Spleen (tissue), 11 donors: ENCODE measurements around the gene ART3. TPM values are rescaled to one million over a fixed set of nuclear protein-coding genes. Genes with fewer than 3 reads are reported as not detected.

ENCODE experiments used
- DNase-seq: peaks from one replicate; pipeline ENCODE4 v3.0.0-alpha.2; 2020
- H3K27ac ChIP-seq, 8 donors: fragments of 200-600 bp; sonication (generic) in 7 of 8; 1 replicate in 4 of 8; 2 replicates in 4 of 8; pipeline versions ENCODE4 v1.5.0 to v1.8.0; 2016 to 2021; ENCODE audit warnings: inconsistent platforms in 4 of 8, mild to moderate bottlenecking in 4 of 8, moderate library complexity in 1 of 8
- H3K27me3 ChIP-seq, 7 donors: fragments of 200-600 bp; sonication (generic) in 6 of 7; replicated peaks in 1 of 7; 1 replicate in 4 of 7; 2 replicates in 3 of 7; pipeline versions ENCODE4 v1.5.0 to v1.8.0; 2016 to 2021; ENCODE audit warnings: inconsistent platforms in 3 of 7, mild to moderate bottlenecking in 1 of 7
- H3K36me3 ChIP-seq, 6 donors: fragments of 200-600 bp; sonication (generic) in 5 of 6; 1 replicate in 4 of 6; 2 replicates in 2 of 6; pipeline versions ENCODE4 v1.5.0 to v1.8.0; 2016 to 2021; ENCODE audit warnings: inconsistent platforms in 2 of 6
- H3K4me1 ChIP-seq, 6 donors: fragments of 200-600 bp; sonication (generic) in 5 of 6; 1 replicate in 3 of 6; 2 replicates in 3 of 6; pipeline versions ENCODE4 v1.5.0 to v1.8.0; 2016 to 2021; ENCODE audit warnings: inconsistent platforms in 3 of 6
- H3K4me3 ChIP-seq, 8 donors: fragments of 200-600 bp; sonication (generic) in 7 of 8; 1 replicate in 4 of 8; 2 replicates in 4 of 8; pipeline versions ENCODE4 v1.5.0 to v1.8.0; 2016 to 2021; ENCODE audit warnings: inconsistent platforms in 4 of 8, mild to moderate bottlenecking in 4 of 8, moderate library complexity in 2 of 8
- H3K9me3 ChIP-seq, 8 donors: fragments of 200-600 bp; sonication (generic) in 7 of 8; 1 replicate in 4 of 8; 2 replicates in 4 of 8; pipeline versions ENCODE4 v1.5.0 to v1.8.0; 2016 to 2021; ENCODE audit warnings: inconsistent platforms in 4 of 8
- CTCF ChIP-seq, 11 experiments: fragments of 200-600 bp in 7 of 11; fragments of 450-650 bp in 4 of 11; sonication (generic) in 4 of 11; IDR thresholded peaks in 8 of 11; conservative IDR thresholded peaks in 3 of 11; 1 replicate in 7 of 11; 2 replicates in 4 of 11; pipeline versions ENCODE4 v1.4.0 to v1.8.0; 2016 to 2021; ENCODE audit warnings: antibody characterized with exemption in 11 of 11, inconsistent platforms in 4 of 11, mild to moderate bottlenecking in 1 of 11
- POLR2A ChIP-seq, 3 donors: fragments of 450-650 bp; IDR thresholded peaks; one replicate each; pipeline ENCODE4 v1.5.1; 2017; ENCODE audit warnings: antibody characterized with exemption in 3 of 3, mild to moderate bottlenecking in 1 of 3
- POLR2AphosphoS5 ChIP-seq, 3 donors: sonication (generic); formaldehyde crosslinking; IDR thresholded peaks; one replicate each; pipeline ENCODE4 v1.5.1; 2017; ENCODE audit warnings: antibody characterized with exemption in 3 of 3
- WGBS, 5 donors: extraction: QIAGEN DNeasy Blood & Tissue Kit in 3 of 5; methylation state at CpG; one replicate each; pipeline versions ENCODE4 v1.1.5 to v1.1.7; 2013 to 2018; 5-methylcytosine and 5-hydroxymethylcytosine counted together
- intact Hi-C: fragments of 100-400 bp; cut with DNase I; formaldehyde crosslinking; loops from one replicate; pipeline ENCODE4 v1.15.0; 2023; ENCODE audit warnings: low total_unique reads
- polyA plus RNA-seq, 3 donors: library from polyadenylated mRNA; stranded (reverse); fragments of 200-250 nt; gene quantifications; one replicate each; pipeline ENCODE4 v1.2.1, GENCODE V29; 2013
- total RNA-seq, 7 donors: library from RNA; depleted of rRNA in 3 of 7; stranded (reverse); fragments of >200 nt in 3 of 7; fragmentation: NEBNext Ultra II Directional in 4 of 7; extraction: Animal tissue kit (Norgen Biotek cat#: 25700) in 4 of 7; gene quantifications; one replicate each; pipeline versions ENCODE4 v1.1.0 to v1.2.1, GENCODE V29; 2016 to 2021
- donor health status: healthy with polysubstance abuse.
- donor health status: DM: no; HTN: no; CAD: no; lungs with moderate emphysema.
- donor health status: DM: no; HTN: no; CAD: no.
- donor health status: Bipolar disorder and iron deficiency.
- donor health status: healthy.
- donor health status: DM: no; HTN: no; CAD: no.
- donor health status: DM: yes; HTN: yes; CAD: no.

The ART3 gene
- total and polyA plus RNA-seq, 10 donors, result 0.91 to 5.7 (median 3.1) TPM

- no peaks in the 10 kb centered on the region for H3K36me3 ChIP-seq
- H3K27me3 ChIP-seq, result no peaks in the 10 kb centered on the region
- no peak for DNase-seq
- TF ChIP-seq POLR2AphosphoS5 (IDR thresholded peaks at IDR 0.05), result no peak
- TF ChIP-seq CTCF (IDR thresholded peaks at IDR 0.05 in 8 of 11, conservative IDR thresholded peaks at IDR 0.05 in 3 of 11), result no peak
- no peak for TF ChIP-seq POLR2A (IDR thresholded peaks at IDR 0.05)
- H3K4me1 ChIP-seq, result peaks cover 0 to 7% (median 0%) of the 10 kb centered on the region in 6 donors
- H3K9me3 ChIP-seq, result no peaks in the 10 kb centered on the region
- intact Hi-C loops, result no loop called here
- WGBS, 5 donors, result 70 to 95% (median 84%) methylated on average over 1 of the region's 1 CpG
- H3K27ac ChIP-seq, result no peak overlapping the region
- H3K4me3 ChIP-seq, result no peak overlapping the region
Observed at GRCh38 chr4:76084542-76084941, 10.0 kb downstream of the ART3 start.

DNA sequence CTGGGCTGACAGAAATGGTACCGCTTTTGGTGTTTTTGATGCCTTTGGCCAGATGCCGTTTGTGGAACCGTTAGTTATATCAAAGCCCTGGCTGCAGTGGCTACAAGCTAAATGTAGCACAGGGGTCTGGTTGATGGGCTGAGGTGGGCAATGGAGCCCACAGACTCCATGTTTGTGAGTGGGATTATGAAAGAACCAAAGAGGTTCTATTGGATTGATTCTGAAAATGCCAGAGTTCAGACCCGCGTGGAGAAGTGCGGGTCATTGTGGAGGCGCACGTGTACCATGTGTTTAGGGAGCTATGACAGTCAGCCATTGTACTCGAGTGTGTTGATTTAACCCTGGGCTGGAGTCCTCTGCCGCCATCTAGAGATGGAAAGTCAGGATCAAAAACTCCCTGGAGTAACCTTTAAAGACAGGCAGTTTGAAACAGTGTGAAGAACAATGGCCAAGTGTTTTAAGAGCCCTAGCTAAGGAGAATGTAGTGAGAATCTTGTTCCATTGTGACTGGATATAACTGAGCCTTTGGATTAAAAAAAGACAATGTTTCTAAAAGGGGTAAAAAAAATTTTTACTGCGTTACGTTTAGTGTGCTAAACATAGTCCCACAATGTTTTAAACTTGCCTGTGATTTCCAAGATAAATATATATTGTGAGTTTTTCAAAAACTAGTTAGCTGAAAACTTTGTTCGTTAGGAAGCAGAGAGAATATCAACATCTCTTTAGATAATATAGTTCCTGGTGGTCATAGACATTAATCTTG lies 12.7 kb downstream of the ART3 start:
- intact Hi-C loops, result no loop called here
- H3K9me3 ChIP-seq, result no peaks in the 10 kb centered on the region
- peaks cover 3 to 20% (median 8%) of the 10 kb centered on the region in 6 donors for H3K4me1 ChIP-seq
- no peaks in the 10 kb centered on the region for H3K36me3 ChIP-seq
- H3K27ac ChIP-seq, result no peak overlapping the region
- TF ChIP-seq POLR2AphosphoS5 (IDR thresholded peaks at IDR 0.05) (no peak), CTCF (IDR thresholded peaks at IDR 0.05 in 8 of 11, conservative IDR thresholded peaks at IDR 0.05 in 3 of 11) (peak in 2 of 11 experiments; percentile 13 to 39)
- H3K27me3 ChIP-seq, result no peaks in the 10 kb centered on the region
- H3K4me3 ChIP-seq, result no peak overlapping the region
- WGBS, 5 donors, result 39 to 61% (median 59%) methylated on average over 13 of the region's 13 CpGs
- DNase-seq, result no peak

GRCh38 chr4:76088719-76089118 lies 14.2 kb downstream of the ART3 start:
- no peak for DNase-seq
- Histone ChIP-seq H3K36me3 (no peaks in the 10 kb centered on the region), H3K27me3 (no peaks in the 10 kb centered on the region), H3K27ac (no peak overlapping the region), H3K9me3 (no peaks in the 10 kb centered on the region), H3K4me1 (peaks cover 3 to 20% (median 8%) of the 10 kb centered on the region in 6 donors), H3K4me3 (no peak overlapping the region)
- intact Hi-C loops, result no loop called here
- no peak for TF ChIP-seq POLR2A (IDR thresholded peaks at IDR 0.05)
- TF ChIP-seq CTCF (IDR thresholded peaks at IDR 0.05 in 8 of 11, conservative IDR thresholded peaks at IDR 0.05 in 3 of 11), result no peak
- TF ChIP-seq POLR2AphosphoS5 (IDR thresholded peaks at IDR 0.05), result no peak
- 88 to 96% (median 92%) methylated on average over 2 of the region's 2 CpGs for WGBS, 5 donors

DNA sequence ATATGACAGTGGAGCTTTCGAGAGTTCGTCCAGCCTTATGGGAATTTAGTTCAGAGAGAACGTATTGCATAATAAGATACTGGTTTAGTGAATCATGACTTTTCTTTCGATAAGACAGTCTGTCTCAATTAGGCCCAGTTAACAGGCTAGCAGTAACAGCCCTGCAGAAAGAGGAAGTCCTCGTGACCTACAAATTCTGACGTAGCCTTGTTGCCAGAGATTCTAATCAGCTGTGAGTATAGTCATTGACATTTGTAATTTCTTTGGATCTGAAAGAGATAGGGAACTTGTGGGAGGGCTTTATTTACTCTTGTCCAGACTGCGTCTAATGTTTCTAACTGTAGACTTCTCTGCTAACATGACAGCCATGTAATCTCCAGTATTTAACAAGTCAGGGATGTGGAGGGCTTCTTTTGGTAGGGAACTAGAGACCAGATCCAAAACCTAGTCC lies 15.8 kb downstream of the ART3 start:
- Histone ChIP-seq H3K27ac (peak overlapping the region in 7 of 8 donors; percentile 19 to 77 (median 71)), H3K36me3 (no peaks in the 10 kb centered on the region), H3K4me3 (no peak overlapping the region), H3K4me1 (peaks cover 3 to 20% (median 8%) of the 10 kb centered on the region in 6 donors), H3K27me3 (no peaks in the 10 kb centered on the region), H3K9me3 (no peaks in the 10 kb centered on the region)
- peak in 1 of 3 donors; percentile 64 for TF ChIP-seq POLR2AphosphoS5 (IDR thresholded peaks at IDR 0.05)
- no peak for TF ChIP-seq CTCF (IDR thresholded peaks at IDR 0.05 in 8 of 11, conservative IDR thresholded peaks at IDR 0.05 in 3 of 11)
- TF ChIP-seq POLR2A (IDR thresholded peaks at IDR 0.05), result no peak
- no peak for DNase-seq
- 12 to 20% (median 16%) methylated on average over 7 of the region's 7 CpGs for WGBS, 5 donors
- intact Hi-C loops, result no loop called here
